Stomach (tissue), 4 donors: ENCODE measurements around the gene KASH5.

Source experiments
- CTCF ChIP-seq, 7 experiments: fragments of 450-650 bp in 4 of 7; fragments of 200-600 bp in 3 of 7; sonication (generic) in 3 of 7; IDR thresholded peaks; one replicate each; pipeline ENCODE4 v1.5.1; 2016 to 2019; ENCODE audit warnings: antibody characterized with exemption in 7 of 7, control low read depth in 2 of 7, mild to moderate bottlenecking in 1 of 7
- EP300 ChIP-seq: sonication (generic); formaldehyde crosslinking; IDR thresholded peaks from one replicate; pipeline ENCODE4 v1.6.1; 2017; ENCODE audit warnings: antibody characterized with exemption
- POLR2A ChIP-seq, 4 donors: fragments of 450-650 bp; IDR thresholded peaks; one replicate each; pipeline ENCODE4 v1.6.1; 2016; ENCODE audit warnings: antibody characterized with exemption in 4 of 4, control low read depth in 2 of 4, mild to moderate bottlenecking in 1 of 4, moderate library complexity in 1 of 4
- POLR2AphosphoS5 ChIP-seq, 3 donors: sonication (generic); formaldehyde crosslinking; IDR thresholded peaks; one replicate each; pipeline ENCODE4 v1.6.1; 2016; ENCODE audit warnings: antibody characterized with exemption in 3 of 3

GRCh38 chr19:49418511-49418910 lies 30.5 kb downstream of the KASH5 start:
- TF ChIP-seq POLR2AphosphoS5 (IDR thresholded peaks at IDR 0.05) (no peak), POLR2A (IDR thresholded peaks at IDR 0.05) (no peak), CTCF (IDR thresholded peaks at IDR 0.05) (no peak), EP300 (no peak)
